CD4-positive, alpha-beta T cell treated with Interleukin-15 for 1 hour (primary cell): ENCODE data around the gene KLHL2.
"Not testable (repeated sequence)": the region's sequence is repeated elsewhere in the genome, so short reads cannot be mapped to it uniquely, and the experiment has no call there.

Experiments
- DNase-seq: peaks from one replicate; pipeline ENCODE4 v3.0.0-alpha.2; 2020

The KLHL2 gene

GRCh38 chr4:165201806-165202205, 5.6 kb upstream of the KLHL2 start:
- DNase-seq, result no peak

GRCh38 chr4:165203541-165204461, 3.6 kb upstream of the KLHL2 start:
- DNase-seq, result no peak

- no peak for DNase-seq
These were observed 2.9 kb upstream of the KLHL2 start for GRCh38 chr4:165204462-165204830.

GRCh38 chr4:165207016-165207430, 338 bp upstream of the KLHL2 start:
- no peak for DNase-seq

- DNase-seq, result peak; percentile 23
These were observed 876 bp downstream of the KLHL2 start for GRCh38 chr4:165208221-165208652.

GRCh38 chr4:165208741-165209388, 1.5 kb downstream of the KLHL2 start:
- DNase-seq, result no peak

- DNase-seq, result no peak
These were observed 2.4 kb downstream of the KLHL2 start for GRCh38 chr4:165209796-165210195.

GRCh38 chr4:165210566-165210965, 3.2 kb downstream of the KLHL2 start:
- DNase-seq, result no peak

GRCh38 chr4:165212647-165213046, 5.3 kb downstream of the KLHL2 start:
- DNase-seq, result not testable (repeated sequence)

- DNase-seq, result not testable (repeated sequence)
These were observed 6.0 kb downstream of the KLHL2 start for GRCh38 chr4:165213404-165213803.

GRCh38 chr4:165213991-165214709, 6.8 kb downstream of the KLHL2 start:
- DNase-seq, result not testable (repeated sequence)

- peak; percentile 30 for DNase-seq
These were observed 7.8 kb downstream of the KLHL2 start for GRCh38 chr4:165215034-165215751.

- not testable (repeated sequence) for DNase-seq
These were observed 8.6 kb downstream of the KLHL2 start for GRCh38 chr4:165215761-165216487.

- DNase-seq, result no peak
These were observed 10.0 kb downstream of the KLHL2 start for GRCh38 chr4:165217325-165217724.

GRCh38 chr4:165221306-165221705, 13.9 kb downstream of the KLHL2 start:
- DNase-seq, result not testable (repeated sequence)

- DNase-seq, result not testable (repeated sequence)
These were observed 14.8 kb downstream of the KLHL2 start for GRCh38 chr4:165221993-165222650.

- no peak for DNase-seq
These were observed 15.3 kb downstream of the KLHL2 start for GRCh38 chr4:165222651-165222994.

- not testable (repeated sequence) for DNase-seq
These were observed 20.0 kb downstream of the KLHL2 start for GRCh38 chr4:165227401-165227800.

- DNase-seq, result not testable (repeated sequence)
These were observed 22.3 kb downstream of the KLHL2 start for GRCh38 chr4:165229490-165230200.

GRCh38 chr4:165232623-165233433, 25.5 kb downstream of the KLHL2 start:
- not testable (repeated sequence) for DNase-seq
